ENCODE measurements around the gene USH2A.

- TF ChIP-seq CTCF (IDR thresholded peaks at IDR 0.05), result no peak
- no peak for TF ChIP-seq POLR2A (IDR thresholded peaks at IDR 0.05)
- TF ChIP-seq EP300 (IDR thresholded peaks at IDR 0.05), result no peak
Observed at GRCh38 chr1:216290074-216290473, 133.2 kb downstream of the USH2A start.
